ENCODE data around the gene CDC5L. TPM values are rescaled to one million over a fixed set of nuclear protein-coding genes. Genes with fewer than 3 reads are reported as not detected.

CDC5L gene
- total RNA-seq, 2 donors from 2014 or later: 28.9 to 30.5 TPM

GRCh38 chr6:44375071-44375470 lies 12.4 kb upstream of the CDC5L start:
- no peak for TF ChIP-seq CTCF (conservative IDR thresholded peaks at IDR 0.05)
- H3K9me3 Mint-ChIP-seq: no peaks in the 10 kb centered on the region

DNA sequence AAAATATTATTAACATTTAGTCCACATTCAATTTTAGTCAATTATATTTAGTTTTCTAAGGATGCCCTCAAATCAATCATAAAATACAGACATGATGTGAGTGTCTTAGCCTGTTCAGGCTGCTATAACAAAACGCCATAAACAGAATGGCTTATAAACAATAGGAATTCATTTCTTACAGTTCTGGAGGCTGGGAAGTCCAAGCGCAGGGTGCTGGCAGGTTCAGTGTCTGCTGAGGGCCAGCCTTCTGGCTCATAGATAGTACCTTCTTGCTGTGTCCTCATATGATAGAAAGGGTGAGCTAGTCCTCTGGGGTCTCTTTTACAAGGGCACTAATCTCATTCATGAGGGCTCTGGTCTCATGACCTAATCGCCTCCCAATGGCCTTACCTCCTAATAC lies 10.0 kb upstream of the CDC5L start:
- Histone ChIP-seq H3K27ac (ENCODE audit: low read depth, low read length) (no peak overlapping the region), H3K36me3 (ENCODE audit: control insufficient read depth, insufficient read depth, low read length) (no peaks in the 10 kb centered on the region), H3K4me3 (ENCODE audit: low read length) (no peak overlapping the region), H3K9ac (ENCODE audit: extremely low read depth, low read length, poor library complexity, severe bottlenecking) (no peak overlapping the region), H3K27me3 (ENCODE audit: control insufficient read depth, insufficient read depth, low read length, poor library complexity, severe bottlenecking) (peaks cover 11% of the 10 kb centered on the region), H3K4me1 (ENCODE audit: control insufficient read depth, insufficient read depth, low read length) (no peaks in the 10 kb centered on the region), H3K9me3 (ENCODE audit: control insufficient read depth, low read length) (no peaks in the 10 kb centered on the region)
- Mint-ChIP-seq H3K4me1 (no peaks in the 10 kb centered on the region), H3K9me3 (no peaks in the 10 kb centered on the region), H3K36me3 (ENCODE audit: low read depth) (no peaks in the 10 kb centered on the region), H3K27ac (no peak overlapping the region), H3K27me3 (ENCODE audit: insufficient read depth) (peaks cover 2% of the 10 kb centered on the region), H3K4me3 (no peak overlapping the region)
- 93 to 94% methylated on average over 2 to 3 of the region's 3 CpGs for WGBS, 2 experiments (ENCODE audit: insufficient coverage in 1 of 2, insufficient read length in 1 of 2)
- DNase-seq: no peak
- no peak for TF ChIP-seq CTCF (conservative IDR thresholded peaks at IDR 0.05)

More at GRCh38 chr6:44375071-44375470, 12.4 kb upstream of the CDC5L start:
- WGBS, 2 experiments (ENCODE audit: insufficient coverage in 1 of 2, insufficient read length in 1 of 2): 94 to 100% methylated on average over 3 of the region's 3 CpGs
- no peak for DNase-seq
- H3K27ac ChIP-seq (ENCODE audit: low read depth, low read length): no peak overlapping the region
- peaks cover 11% of the 10 kb centered on the region for H3K27me3 ChIP-seq (ENCODE audit: control insufficient read depth, insufficient read depth, low read length, poor library complexity, severe bottlenecking)
- Mint-ChIP-seq H3K27ac (no peak overlapping the region), H3K4me1 (no peaks in the 10 kb centered on the region), H3K4me3 (no peak overlapping the region), H3K27me3 (ENCODE audit: insufficient read depth) (no peaks in the 10 kb centered on the region), H3K36me3 (ENCODE audit: low read depth) (no peaks in the 10 kb centered on the region)
- no peak overlapping the region for H3K4me3 ChIP-seq (ENCODE audit: low read length)
- H3K9ac ChIP-seq (ENCODE audit: extremely low read depth, low read length, poor library complexity, severe bottlenecking): no peak overlapping the region
- no peaks in the 10 kb centered on the region for H3K9me3 ChIP-seq (ENCODE audit: control insufficient read depth, low read length)
- no peaks in the 10 kb centered on the region for H3K36me3 ChIP-seq (ENCODE audit: control insufficient read depth, insufficient read depth, low read length)
- H3K4me1 ChIP-seq (ENCODE audit: control insufficient read depth, insufficient read depth, low read length): no peaks in the 10 kb centered on the region

GRCh38 chr6:44377971-44378370 lies 9.5 kb upstream of the CDC5L start:
- Mint-ChIP-seq H3K9me3 (no peaks in the 10 kb centered on the region), H3K36me3 (ENCODE audit: low read depth) (no peaks in the 10 kb centered on the region), H3K27me3 (ENCODE audit: insufficient read depth) (peaks cover 2% of the 10 kb centered on the region), H3K4me1 (no peaks in the 10 kb centered on the region), H3K4me3 (no peak overlapping the region), H3K27ac (no peak overlapping the region)
- no peak overlapping the region for H3K9ac ChIP-seq (ENCODE audit: extremely low read depth, low read length, poor library complexity, severe bottlenecking)
- no peak for DNase-seq
- no peak overlapping the region for H3K27ac ChIP-seq (ENCODE audit: low read depth, low read length)
- H3K4me3 ChIP-seq (ENCODE audit: low read length): no peak overlapping the region
- no peaks in the 10 kb centered on the region for H3K36me3 ChIP-seq (ENCODE audit: control insufficient read depth, insufficient read depth, low read length)
- H3K27me3 ChIP-seq (ENCODE audit: control insufficient read depth, insufficient read depth, low read length, poor library complexity, severe bottlenecking): peaks cover 11% of the 10 kb centered on the region
- TF ChIP-seq CTCF (conservative IDR thresholded peaks at IDR 0.05): no peak
- WGBS, 2 experiments (ENCODE audit: insufficient coverage in 1 of 2, insufficient read length in 1 of 2): 0 to 61% methylated on average over 1 of the region's 1 CpG
- H3K9me3 ChIP-seq (ENCODE audit: control insufficient read depth, low read length): no peaks in the 10 kb centered on the region
- H3K4me1 ChIP-seq (ENCODE audit: control insufficient read depth, insufficient read depth, low read length): no peaks in the 10 kb centered on the region

Measured in endodermal cell (in vitro differentiated cells).